Small intestine (tissue), 7 donors: Measurements from ENCODE around the gene PDE4D. TPM values are rescaled to one million over a fixed set of nuclear protein-coding genes. Genes with fewer than 3 reads are reported as not detected.

Experiments
- DNase-seq, 2 donors: peaks; one replicate each; pipeline versions ENCODE4 v3.0.0 to v3.0.0-alpha.2; 2013
- FAIRE-seq: peaks from 2 replicates; lab custom pipeline; 2012; peaks lifted over from hg19 to GRCh38; lab: Jason Lieb, UNC
- H3K27ac ChIP-seq, 3 donors: one replicate each; pipeline ENCODE4 v1.5.1; 2013; ENCODE audit warnings: low read length in 2 of 3, mild to moderate bottlenecking in 2 of 3, control low read depth in 1 of 3, inconsistent platforms in 1 of 3, low read depth in 1 of 3, moderate library complexity in 1 of 3
- H3K27me3 ChIP-seq, 3 donors: one replicate each; pipeline ENCODE4 v1.6.1; 2013; ENCODE audit warnings: low read length in 3 of 3, inconsistent platforms in 1 of 3; ENCODE audit not compliant: control insufficient read depth in 3 of 3, insufficient read depth in 3 of 3
- H3K36me3 ChIP-seq, 3 donors: one replicate each; pipeline ENCODE4 v1.6.1; 2013; ENCODE audit warnings: low read length in 3 of 3, inconsistent platforms in 1 of 3, low read depth in 1 of 3, mild to moderate bottlenecking in 1 of 3, moderate library complexity in 1 of 3; ENCODE audit not compliant: control insufficient read depth in 3 of 3, insufficient read depth in 2 of 3
- H3K4me1 ChIP-seq, 3 donors: one replicate each; pipeline ENCODE4 v1.6.1; 2013; ENCODE audit warnings: low read length in 2 of 3, inconsistent platforms in 1 of 3, low read depth in 1 of 3, mild to moderate bottlenecking in 1 of 3, moderate library complexity in 1 of 3; ENCODE audit not compliant: control insufficient read depth in 3 of 3, insufficient read depth in 2 of 3
- H3K4me3 ChIP-seq, 3 donors: one replicate each; pipeline ENCODE4 v1.5.1; 2013; ENCODE audit warnings: low read length in 3 of 3, control low read depth in 1 of 3, inconsistent platforms in 1 of 3, low read depth in 1 of 3, mild to moderate bottlenecking in 1 of 3, moderate library complexity in 1 of 3
- H3K9me3 ChIP-seq, 2 donors: one replicate each; pipeline ENCODE4 v1.6.1; 2013; ENCODE audit warnings: low read depth in 1 of 2, low read length in 1 of 2; ENCODE audit not compliant: control insufficient read depth in 2 of 2, insufficient read depth in 1 of 2
- WGBS, 3 donors: extraction: QIAGEN DNeasy Blood & Tissue Kit; methylation state at CpG; one replicate each; pipeline ENCODE4 v1.1.7; 2013; 5-methylcytosine and 5-hydroxymethylcytosine counted together
- polyA plus RNA-seq, 4 donors: library from polyadenylated mRNA; stranded (reverse) in 3 of 4; unstranded in 1 of 4; fragments of 200-250 nt in 3 of 4; fragments of 120-200 nt in 1 of 4; gene quantifications; one replicate each; pipeline versions ENCODE4 v1.2.1 to v1.2.3, GENCODE V29; 2013
- donor health status: healthy with polysubstance abuse.
- donor health status: control.
- donor health status: control.
- donor health status: Bipolar disorder and iron deficiency.
- donor health status: healthy.

Gene PDE4D
- polyA plus RNA-seq, 4 donors, result 2.9 to 16.2 (median 5.3) TPM

DNA sequence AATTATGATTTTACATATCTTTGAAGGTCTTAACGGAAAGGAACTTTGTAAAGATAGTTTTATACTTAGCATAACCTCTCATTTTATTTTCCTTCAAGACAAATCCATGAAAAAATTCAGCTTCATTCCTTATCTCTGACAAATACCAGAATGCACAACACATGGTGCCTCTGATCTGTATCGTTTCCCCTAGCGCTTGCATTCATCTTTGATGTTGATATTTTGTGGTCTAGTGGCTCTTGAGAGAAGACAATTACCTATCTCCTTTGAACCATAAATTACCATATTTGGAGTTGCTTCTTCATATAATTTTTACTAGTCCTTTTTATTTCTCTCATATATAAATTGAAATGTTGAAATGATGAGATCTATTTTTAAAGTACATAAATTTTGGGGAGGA is 551.3 kb downstream of the PDE4D start:
- Histone ChIP-seq H3K9me3 (no peaks in the 10 kb centered on the region), H3K4me3 (no peak overlapping the region), H3K36me3 (no peaks in the 10 kb centered on the region), H3K27ac (no peak overlapping the region), H3K27me3 (no peaks in the 10 kb centered on the region), H3K4me1 (no peaks in the 10 kb centered on the region)
- no peak for FAIRE-seq
- DNase-seq, result no peak
- 61 to 84% (median 70%) methylated on average over 3 of the region's 3 CpGs for WGBS, 3 donors

DNA sequence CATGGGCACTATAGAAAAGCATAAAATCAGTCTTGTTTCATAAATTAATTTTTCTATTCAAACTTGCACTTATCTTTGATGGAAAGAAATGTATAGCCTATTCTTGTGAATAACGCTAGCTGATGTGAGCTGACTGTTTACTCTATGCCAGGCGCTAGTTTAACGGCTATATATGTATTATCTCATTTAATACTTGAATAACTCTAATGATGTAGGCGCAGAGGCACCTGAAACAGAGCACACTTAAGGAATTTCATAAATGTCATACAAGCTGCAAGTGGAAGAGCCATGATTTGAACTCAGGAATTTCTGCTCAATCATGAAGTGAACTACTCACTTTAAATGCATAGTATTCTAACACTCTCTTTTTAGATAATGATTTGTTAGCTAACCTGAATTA is 551.8 kb downstream of the PDE4D start:
- Histone ChIP-seq H3K9me3 (no peaks in the 10 kb centered on the region), H3K27ac (no peak overlapping the region), H3K36me3 (no peaks in the 10 kb centered on the region), H3K4me1 (no peaks in the 10 kb centered on the region), H3K27me3 (no peaks in the 10 kb centered on the region), H3K4me3 (no peak overlapping the region)
- no peak for DNase-seq
- no peak for FAIRE-seq
- WGBS, 3 donors, result 96 to 98% (median 97%) methylated on average over 4 of the region's 4 CpGs

DNA sequence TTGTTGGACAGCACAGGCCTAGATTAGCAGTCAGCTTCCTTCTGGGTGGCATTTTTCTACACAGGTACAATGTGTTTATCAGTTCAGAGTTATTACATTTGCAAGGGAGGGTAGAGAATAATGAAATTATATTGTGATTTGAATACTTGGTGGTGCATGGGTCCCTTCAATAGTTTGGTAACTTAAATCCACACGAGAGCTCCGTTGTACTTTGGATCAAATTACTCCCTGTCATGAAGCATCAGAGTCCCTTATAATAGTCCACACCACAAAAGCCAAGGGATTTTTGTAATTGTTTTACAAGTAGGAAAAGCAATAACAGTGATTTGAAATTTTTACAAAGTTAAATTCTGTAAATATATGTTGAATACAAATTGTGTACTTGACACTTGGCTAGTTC is 552.4 kb downstream of the PDE4D start:
- Histone ChIP-seq H3K4me3 (no peak overlapping the region), H3K4me1 (no peaks in the 10 kb centered on the region), H3K36me3 (no peaks in the 10 kb centered on the region), H3K9me3 (no peaks in the 10 kb centered on the region), H3K27me3 (no peaks in the 10 kb centered on the region), H3K27ac (no peak overlapping the region)
- WGBS, 3 donors, result 89 to 91% (median 91%) methylated on average over 2 of the region's 2 CpGs
- DNase-seq (no peak), FAIRE-seq (no peak)

DNA sequence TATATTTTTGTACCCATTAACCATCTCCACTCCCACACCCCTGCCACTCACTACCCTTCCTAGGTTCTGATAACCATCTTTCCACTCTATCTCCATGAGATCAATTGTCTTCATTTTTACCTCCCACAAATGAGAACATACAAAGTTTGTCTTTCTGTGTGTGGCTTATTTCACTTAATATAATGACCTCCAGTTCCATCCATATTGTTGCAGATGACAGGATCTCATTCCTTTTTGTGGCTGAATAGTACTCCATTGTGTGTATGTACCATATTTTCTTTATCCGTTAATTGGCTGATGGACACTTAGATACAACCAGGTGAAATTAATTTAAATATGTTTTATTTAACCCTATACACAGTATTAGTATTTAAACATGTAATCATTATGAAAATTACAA is 552.9 kb downstream of the PDE4D start:
- WGBS, 3 donors, result 56 to 85% (median 85%) methylated on average over 1 of the region's 1 CpG
- no peak for FAIRE-seq

DNA sequence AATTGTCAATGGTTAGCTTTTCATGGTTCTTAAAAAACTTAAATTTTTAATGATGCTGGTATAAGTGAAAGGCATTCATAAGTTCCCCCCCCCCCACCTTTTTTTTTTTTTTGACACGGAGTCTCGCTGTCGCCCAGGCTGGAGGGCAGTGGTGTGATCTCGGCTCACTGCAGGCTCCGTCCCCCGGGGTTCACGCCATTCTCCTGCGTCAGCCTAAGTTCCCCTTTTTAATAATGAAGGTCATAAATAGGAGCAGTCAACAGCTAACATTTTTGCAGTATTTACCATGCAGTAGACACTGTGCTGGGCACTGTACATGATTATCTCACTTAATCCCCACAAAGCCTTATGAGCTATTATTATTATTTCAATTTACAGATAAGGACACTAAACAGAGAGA is 556.3 kb downstream of the PDE4D start:
- no peaks in the 10 kb centered on the region for H3K9me3 ChIP-seq
- no peaks in the 10 kb centered on the region for H3K27me3 ChIP-seq
- H3K27ac ChIP-seq, result no peak overlapping the region
- H3K4me3 ChIP-seq, result no peak overlapping the region
- FAIRE-seq (no peak), DNase-seq (no peak)
- H3K36me3 ChIP-seq, result no peaks in the 10 kb centered on the region
- 83 to 92% (median 84%) methylated on average over 8 of the region's 8 CpGs for WGBS, 3 donors
- no peaks in the 10 kb centered on the region for H3K4me1 ChIP-seq

More for the DNA sequence above, 552.9 kb downstream of the PDE4D start:
- no peak overlapping the region for H3K4me3 ChIP-seq
- no peak overlapping the region for H3K27ac ChIP-seq
- no peaks in the 10 kb centered on the region for H3K4me1 ChIP-seq
- no peaks in the 10 kb centered on the region for H3K36me3 ChIP-seq
- H3K9me3 ChIP-seq, result no peaks in the 10 kb centered on the region
- no peak for DNase-seq
- no peaks in the 10 kb centered on the region for H3K27me3 ChIP-seq

DNA sequence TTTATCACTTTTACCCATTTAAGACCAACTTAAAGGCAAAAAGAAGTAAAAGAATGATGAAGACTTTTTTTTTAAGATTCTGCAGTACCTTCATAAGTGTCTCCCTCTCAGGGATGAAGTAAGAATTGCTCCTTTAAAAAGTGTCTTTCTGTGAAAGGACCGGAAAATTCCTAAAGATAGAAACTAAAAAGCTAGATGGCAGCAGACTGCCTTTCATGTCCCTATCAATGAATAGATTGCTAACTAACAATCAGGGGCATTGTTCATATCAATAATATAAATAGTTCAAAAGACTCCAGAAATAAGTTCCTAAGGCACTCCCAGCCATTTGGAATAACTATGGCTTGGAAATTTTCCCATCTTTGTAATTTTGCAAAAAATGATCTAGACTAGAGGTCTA is 558.0 kb downstream of the PDE4D start:
- Histone ChIP-seq H3K9me3 (no peaks in the 10 kb centered on the region), H3K27ac (no peak overlapping the region), H3K27me3 (no peaks in the 10 kb centered on the region), H3K4me1 (no peaks in the 10 kb centered on the region), H3K4me3 (no peak overlapping the region), H3K36me3 (no peaks in the 10 kb centered on the region)
- DNase-seq, result no peak
- 45 to 68% (median 65%) methylated on average over 1 of the region's 1 CpG for WGBS, 3 donors
- FAIRE-seq, result no peak

DNA sequence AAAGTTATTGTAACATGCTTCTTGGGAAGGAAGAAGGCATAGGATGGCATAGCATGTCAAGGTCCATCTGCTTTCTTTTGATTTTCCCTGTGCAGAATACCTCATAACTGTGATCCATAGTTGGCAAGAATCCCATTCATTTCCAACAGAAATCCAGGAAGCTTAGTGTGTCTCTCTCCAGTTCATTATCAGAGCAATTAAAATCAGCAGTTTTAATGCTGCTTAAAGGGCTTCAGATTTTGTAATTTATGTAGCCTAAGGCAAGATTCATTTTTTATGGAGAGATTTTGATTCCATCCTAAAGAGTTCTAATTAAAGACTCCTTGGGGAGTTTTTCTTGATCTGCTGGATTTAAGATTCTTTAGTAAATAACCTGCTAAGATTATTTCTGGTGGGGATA is 560.1 kb downstream of the PDE4D start:
- no peak for FAIRE-seq
- H3K9me3 ChIP-seq, result no peaks in the 10 kb centered on the region
- no peaks in the 10 kb centered on the region for H3K36me3 ChIP-seq
- no peaks in the 10 kb centered on the region for H3K4me1 ChIP-seq
- no peak overlapping the region for H3K4me3 ChIP-seq
- H3K27ac ChIP-seq, result no peak overlapping the region
- no peak for DNase-seq
- no peaks in the 10 kb centered on the region for H3K27me3 ChIP-seq

DNA sequence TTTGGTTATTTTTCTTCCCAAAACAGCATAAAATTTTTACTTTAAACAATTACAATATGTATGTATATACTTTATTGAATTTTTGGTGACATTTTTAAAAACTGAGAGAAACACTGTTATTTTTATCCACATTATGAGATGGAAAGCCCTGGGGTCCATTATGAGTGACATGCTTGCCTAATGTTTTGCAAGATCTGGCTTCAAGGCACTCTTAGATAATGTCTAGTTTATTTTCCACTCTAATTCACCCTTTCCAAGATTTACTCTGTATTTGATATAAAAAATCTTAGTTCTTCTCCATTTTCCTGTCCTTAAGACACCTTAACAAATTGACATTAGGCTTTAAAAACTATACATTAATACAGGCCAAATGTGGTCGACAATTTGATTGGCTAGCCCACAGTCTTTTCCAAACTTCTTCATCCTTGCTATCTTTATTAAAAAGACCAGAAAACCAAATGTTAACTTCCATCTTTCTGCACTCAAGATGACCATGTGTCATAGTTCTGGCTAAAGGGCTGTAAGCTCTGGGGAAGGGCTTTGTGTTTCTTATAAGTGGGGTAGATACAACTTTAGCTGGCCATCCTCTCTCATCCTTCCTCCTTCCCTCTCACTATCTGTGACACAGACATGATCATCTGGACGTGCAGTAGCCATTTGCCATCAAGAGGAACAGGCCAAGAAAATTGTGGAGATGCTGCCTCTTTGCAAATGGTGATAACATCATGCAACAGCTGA is 561.1 kb downstream of the PDE4D start:
- FAIRE-seq (no peak), DNase-seq (no peak)
- Histone ChIP-seq H3K27me3 (no peaks in the 10 kb centered on the region), H3K4me3 (no peak overlapping the region), H3K36me3 (no peaks in the 10 kb centered on the region), H3K9me3 (no peaks in the 10 kb centered on the region), H3K27ac (no peak overlapping the region), H3K4me1 (no peaks in the 10 kb centered on the region)
- WGBS, 3 donors, result 75 to 90% (median 86%) methylated on average over 2 of the region's 2 CpGs

DNA sequence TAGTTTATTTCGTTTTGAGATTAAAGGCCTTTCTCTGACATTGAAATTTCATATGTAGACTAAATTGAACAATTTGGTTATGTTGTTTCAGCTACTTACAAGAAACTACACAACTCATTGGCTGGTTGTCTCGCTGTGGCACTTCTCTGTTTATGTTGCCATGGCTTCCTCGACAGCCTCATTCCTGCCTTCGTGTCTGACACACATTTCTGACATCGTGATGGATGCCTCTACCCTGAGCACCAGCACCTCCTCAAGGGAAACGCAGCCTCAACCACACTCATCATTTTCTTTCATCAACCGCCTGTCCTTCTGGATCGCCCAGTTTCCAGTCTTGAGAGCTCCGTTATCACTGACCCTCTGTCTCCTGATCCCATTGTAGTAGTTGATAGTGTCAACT is 562.8 kb downstream of the PDE4D start:
- Histone ChIP-seq H3K9me3 (no peaks in the 10 kb centered on the region), H3K4me3 (no peak overlapping the region), H3K4me1 (no peaks in the 10 kb centered on the region), H3K27me3 (no peaks in the 10 kb centered on the region), H3K36me3 (no peaks in the 10 kb centered on the region), H3K27ac (no peak overlapping the region)
- DNase-seq (no peak), FAIRE-seq (no peak)
- WGBS, 3 donors, result 88 to 92% (median 91%) methylated on average over 9 of the region's 9 CpGs
